Subcutaneous abdominal adipose tissue (tissue), 5 donors: ENCODE results near the gene SPIC.
"Not testable (repeated sequence)": the region's sequence is repeated elsewhere in the genome, so short reads cannot be mapped to it uniquely, and the experiment has no call there.

Experiments used
- H3K27ac ChIP-seq: one replicate; pipeline ENCODE4 v1.7.0; 2013; ENCODE audit warnings: low read depth, mild to moderate bottlenecking, inconsistent platforms, low read length, moderate library complexity
- H3K27me3 ChIP-seq, 5 donors: one replicate each; pipeline ENCODE4 v1.7.0; 2013; ENCODE audit warnings: low read length in 5 of 5, inconsistent platforms in 1 of 5; ENCODE audit not compliant: control insufficient read depth in 5 of 5, insufficient read depth in 4 of 5
- H3K36me3 ChIP-seq, 5 donors: one replicate each; pipeline ENCODE4 v1.7.0; 2013; ENCODE audit warnings: low read length in 5 of 5; ENCODE audit not compliant: control insufficient read depth in 5 of 5, insufficient read depth in 5 of 5
- H3K4me1 ChIP-seq, 5 donors: one replicate each; pipeline ENCODE4 v1.7.0; 2013; ENCODE audit warnings: low read length in 5 of 5, mild to moderate bottlenecking in 3 of 5, moderate library complexity in 1 of 5; ENCODE audit not compliant: control insufficient read depth in 5 of 5, insufficient read depth in 5 of 5
- H3K4me3 ChIP-seq, 5 donors: one replicate each; pipeline ENCODE4 v1.7.0; 2013; ENCODE audit warnings: low read length in 5 of 5, low read depth in 1 of 5
- H3K9ac ChIP-seq, 5 donors: one replicate each; pipeline ENCODE4 v1.7.0; 2013; ENCODE audit warnings: low read length in 5 of 5, mild to moderate bottlenecking in 4 of 5, moderate library complexity in 3 of 5
- H3K9me3 ChIP-seq, 5 donors: one replicate each; pipeline ENCODE4 v1.7.0; 2013; ENCODE audit warnings: low read length in 5 of 5; ENCODE audit not compliant: control insufficient read depth in 5 of 5
- donor health status: healthy.
- donor health status: healthy.
- donor health status: healthy.
- donor health status: healthy.
- donor health status: healthy.

SPIC gene

GRCh38 chr12:101474711-101475386 lies at the start of gene SPIC:
Gene SPIC (plus strand): TSS chr12:101475336. CDS start chr12:101476905, 1,569 bp downstream.
- Histone ChIP-seq H3K36me3 (no peaks in the 10 kb centered on the region), H3K27ac (no peak within 1 kb of the TSS), H3K27me3 (no peaks in the 10 kb centered on the region), H3K9ac (no peak within 1 kb of the TSS), H3K9me3 (no peaks in the 10 kb centered on the region), H3K4me1 (no peaks in the 10 kb centered on the region), H3K4me3 (no peak within 1 kb of the TSS)

- peaks cover 0 to 2% (median 0%) of the 10 kb centered on the region in 5 donors for H3K27me3 ChIP-seq
- no peak overlapping the region for H3K4me3 ChIP-seq
- H3K9ac ChIP-seq = no peak overlapping the region
- no peaks in the 10 kb centered on the region for H3K9me3 ChIP-seq
- H3K4me1 ChIP-seq = no peaks in the 10 kb centered on the region
- H3K27ac ChIP-seq = no peak overlapping the region
- H3K36me3 ChIP-seq = no peaks in the 10 kb centered on the region
Measured at GRCh38 chr12:101430456-101430855, 44.7 kb upstream of the SPIC start.

- no peaks in the 10 kb centered on the region for H3K9me3 ChIP-seq
- H3K9ac ChIP-seq = no peak overlapping the region
- no peaks in the 10 kb centered on the region for H3K36me3 ChIP-seq
- no peak overlapping the region for H3K27ac ChIP-seq
- no peak overlapping the region for H3K4me3 ChIP-seq
- H3K27me3 ChIP-seq = no peaks in the 10 kb centered on the region
- H3K4me1 ChIP-seq = no peaks in the 10 kb centered on the region
Measured at GRCh38 chr12:101436136-101436535, 39.0 kb upstream of the SPIC start.

- Histone ChIP-seq H3K4me3 (no peak overlapping the region), H3K36me3 (no peaks in the 10 kb centered on the region), H3K4me1 (no peaks in the 10 kb centered on the region), H3K9ac (no peak overlapping the region), H3K27me3 (no peaks in the 10 kb centered on the region), H3K27ac (no peak overlapping the region), H3K9me3 (no peaks in the 10 kb centered on the region)
Measured at GRCh38 chr12:101439236-101439635, 35.9 kb upstream of the SPIC start.

GRCh38 chr12:101441461-101442224 lies 33.5 kb upstream of the SPIC start:
- Histone ChIP-seq H3K4me1 (no peaks in the 10 kb centered on the region), H3K27ac (no peak overlapping the region), H3K36me3 (no peaks in the 10 kb centered on the region), H3K9ac (no peak overlapping the region), H3K4me3 (no peak overlapping the region), H3K27me3 (no peaks in the 10 kb centered on the region), H3K9me3 (no peaks in the 10 kb centered on the region)

- H3K9ac ChIP-seq = no peak overlapping the region
- peaks cover 0 to 3% (median 0%) of the 10 kb centered on the region in 5 donors for H3K27me3 ChIP-seq
- no peak overlapping the region for H3K27ac ChIP-seq
- peaks cover 0 to 3% (median 0%) of the 10 kb centered on the region in 5 donors for H3K4me1 ChIP-seq
- peaks cover 0 to 4% (median 3%) of the 10 kb centered on the region in 5 donors for H3K9me3 ChIP-seq
- no peaks in the 10 kb centered on the region for H3K36me3 ChIP-seq
- no peak overlapping the region for H3K4me3 ChIP-seq
Measured at GRCh38 chr12:101455685-101456084, 19.5 kb upstream of the SPIC start.

GRCh38 chr12:101459642-101460346 lies 15.3 kb upstream of the SPIC start:
- Histone ChIP-seq H3K9me3 (peaks cover 0 to 4% (median 3%) of the 10 kb centered on the region in 5 donors), H3K9ac (no peak overlapping the region), H3K27me3 (peaks cover 0 to 3% (median 0%) of the 10 kb centered on the region in 5 donors), H3K4me3 (peak overlapping the region in 1 of 5 donors; percentile 8), H3K27ac (no peak overlapping the region), H3K36me3 (no peaks in the 10 kb centered on the region), H3K4me1 (peaks cover 0 to 3% (median 0%) of the 10 kb centered on the region in 5 donors)

GRCh38 chr12:101468948-101469347 lies 6.2 kb upstream of the SPIC start:
- Histone ChIP-seq H3K4me3 (no peak overlapping the region), H3K9me3 (no peaks in the 10 kb centered on the region), H3K36me3 (no peaks in the 10 kb centered on the region), H3K4me1 (no peaks in the 10 kb centered on the region), H3K27me3 (no peaks in the 10 kb centered on the region), H3K9ac (no peak overlapping the region), H3K27ac (no peak overlapping the region)

GRCh38 chr12:101470939-101471338 lies 4.2 kb upstream of the SPIC start:
- Histone ChIP-seq H3K36me3 (no peaks in the 10 kb centered on the region), H3K9ac (no peak overlapping the region), H3K27me3 (no peaks in the 10 kb centered on the region), H3K27ac (no peak overlapping the region), H3K4me1 (no peaks in the 10 kb centered on the region), H3K9me3 (no peaks in the 10 kb centered on the region), H3K4me3 (no peak overlapping the region)

GRCh38 chr12:101471878-101472277 lies 3.3 kb upstream of the SPIC start:
- H3K36me3 ChIP-seq, H3K4me1 ChIP-seq, H3K27me3 ChIP-seq, H3K9me3 ChIP-seq, H3K4me3 ChIP-seq, H3K27ac ChIP-seq, H3K9ac ChIP-seq: not testable (repeated sequence)
